DMS153 treated with DMSO at 0.1 percent for 48 hours (cell line): ENCODE data around the gene CCDC183.
A peak's percentile ranks its signal among the peaks of the same experiment; 100 is the strongest.
"Not testable (repeated sequence)": the region's sequence is repeated elsewhere in the genome, so short reads cannot be mapped to it uniquely, and the experiment has no call there.

Experiments used
- DNase-seq: peaks from one replicate; lab custom pipeline; 2025; ENCODE audit not compliant: unreplicated experiment; lab: John Stamatoyannopoulos, UW

The CCDC183 gene

DNA sequence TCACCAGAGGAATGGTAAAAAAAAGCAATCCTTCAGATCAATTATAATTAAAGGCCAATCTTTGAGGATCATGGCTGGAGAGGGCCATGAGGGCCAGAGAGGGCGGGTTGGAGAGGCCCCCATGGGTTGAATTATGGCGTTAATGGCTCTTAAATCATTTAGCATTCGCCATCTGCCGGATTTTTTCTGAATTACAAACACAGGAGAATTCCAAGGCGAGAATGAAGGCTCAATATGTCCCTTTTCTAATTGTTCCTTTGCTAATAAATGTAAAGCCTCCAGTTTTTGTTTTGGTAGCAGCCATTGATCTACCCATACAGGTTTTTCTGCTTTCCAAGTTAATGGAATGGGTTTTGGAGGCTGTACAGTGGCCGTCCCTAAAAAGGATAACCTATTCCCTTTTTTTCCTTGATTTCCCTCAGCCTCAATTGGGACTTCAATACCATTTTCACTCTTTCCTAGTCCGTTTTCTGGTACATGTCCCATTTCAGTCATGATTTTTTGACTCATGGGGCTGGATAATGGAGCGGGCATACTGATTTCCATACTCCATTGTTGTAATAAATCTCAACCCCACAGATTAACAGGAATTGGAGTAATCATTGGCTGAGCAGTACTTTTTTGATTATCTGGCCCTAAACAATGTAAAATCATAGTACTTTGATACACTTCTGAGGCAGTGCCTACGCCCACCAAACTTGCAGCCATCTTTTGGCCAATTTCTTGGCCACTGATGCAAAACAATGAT is 11.7 kb upstream of the CCDC183 start:
- DNase-seq = no peak

DNA sequence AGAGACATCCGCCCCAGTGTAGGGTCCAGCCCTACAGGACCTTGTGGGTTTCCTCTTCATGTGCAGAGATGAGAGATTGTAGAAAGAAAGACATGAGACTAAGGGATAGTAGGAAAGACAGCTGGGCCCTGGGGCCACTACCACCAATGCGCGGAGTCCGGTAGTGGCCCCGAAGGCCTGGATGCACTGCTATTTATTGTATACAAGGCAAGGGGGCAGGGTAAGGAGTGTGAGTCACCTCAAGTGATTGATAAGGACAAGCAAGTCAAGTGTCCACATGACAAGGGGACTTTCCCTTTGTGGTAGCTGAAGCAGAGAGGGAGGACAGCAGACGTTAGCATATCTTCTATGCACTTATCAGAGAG is 11.2 kb upstream of the CCDC183 start:
- no peak for DNase-seq

GRCh38 chr9:136785565-136786355 is 10.4 kb upstream of the CCDC183 start:
- DNase-seq = not testable (repeated sequence)

DNA sequence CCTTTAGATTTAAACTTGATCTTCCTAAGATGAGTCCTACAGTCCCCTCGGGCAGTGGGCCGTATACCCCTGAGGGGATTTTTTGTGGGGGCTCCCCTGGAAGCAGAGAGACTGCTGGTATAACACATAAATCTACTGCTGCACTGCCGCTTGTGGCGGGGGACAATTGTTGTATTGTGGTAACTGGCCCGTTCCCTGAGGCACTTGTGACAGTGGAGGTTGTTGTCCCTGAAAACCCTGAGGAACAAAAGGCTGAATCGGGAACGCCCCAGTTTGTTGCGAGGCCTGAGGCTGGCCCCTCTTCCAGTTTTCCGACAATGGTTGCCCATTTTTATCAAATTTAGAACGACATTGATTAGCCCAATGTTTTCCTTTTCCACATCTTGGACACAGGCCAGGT is 9.7 kb upstream of the CCDC183 start:
- no peak for DNase-seq

GRCh38 chr9:136786983-136787382 is 9.2 kb upstream of the CCDC183 start:
- not testable (repeated sequence) for DNase-seq

DNA sequence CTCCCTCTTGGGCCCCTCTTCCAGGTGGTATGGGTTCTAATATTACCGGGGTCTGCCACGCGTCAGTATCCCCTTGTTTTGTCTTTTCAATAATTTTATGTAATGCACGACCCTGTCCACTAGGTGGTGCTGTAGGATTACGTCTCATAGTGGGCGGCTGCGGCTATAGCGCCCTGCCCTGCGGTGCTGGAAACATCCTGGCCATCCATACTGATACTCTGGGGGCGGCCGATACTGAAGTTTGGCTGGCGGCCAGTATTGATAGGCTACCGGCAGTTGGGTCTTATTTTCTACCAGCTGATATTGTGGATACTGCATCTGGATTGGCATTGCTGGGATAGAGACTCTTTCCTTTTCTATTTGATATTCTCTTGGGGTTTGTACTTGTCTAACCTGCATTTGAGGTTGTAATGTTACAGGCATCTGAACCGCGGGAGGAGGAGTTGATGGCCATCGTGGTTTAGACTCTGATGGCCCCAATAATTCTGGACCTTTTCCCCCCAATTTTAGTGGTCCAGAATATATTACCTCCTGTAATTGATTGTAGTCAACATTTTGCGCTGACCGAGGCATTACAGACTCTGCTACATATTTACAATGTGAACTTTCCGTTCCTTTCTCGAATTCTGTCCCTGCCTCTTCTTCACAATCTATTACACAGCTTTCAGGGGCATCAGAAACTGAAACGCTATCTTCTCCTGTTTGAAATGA is 8.3 kb upstream of the CCDC183 start:
- peak; percentile 67 for DNase-seq

GRCh38 chr9:136788644-136789522 is 7.3 kb upstream of the CCDC183 start:
- peak; percentile 22 for DNase-seq

- DNase-seq = no peak
Observed at GRCh38 chr9:136789523-136789937, 6.6 kb upstream of the CCDC183 start.

- peak; percentile 99 for DNase-seq
Observed at GRCh38 chr9:136790640-136791515, 5.3 kb upstream of the CCDC183 start, which contains the start of gene TMEM141. TMEM141 (plus strand) TSS chr9:136791344; CDS start chr9:136791371, 27 bp downstream.

DNA sequence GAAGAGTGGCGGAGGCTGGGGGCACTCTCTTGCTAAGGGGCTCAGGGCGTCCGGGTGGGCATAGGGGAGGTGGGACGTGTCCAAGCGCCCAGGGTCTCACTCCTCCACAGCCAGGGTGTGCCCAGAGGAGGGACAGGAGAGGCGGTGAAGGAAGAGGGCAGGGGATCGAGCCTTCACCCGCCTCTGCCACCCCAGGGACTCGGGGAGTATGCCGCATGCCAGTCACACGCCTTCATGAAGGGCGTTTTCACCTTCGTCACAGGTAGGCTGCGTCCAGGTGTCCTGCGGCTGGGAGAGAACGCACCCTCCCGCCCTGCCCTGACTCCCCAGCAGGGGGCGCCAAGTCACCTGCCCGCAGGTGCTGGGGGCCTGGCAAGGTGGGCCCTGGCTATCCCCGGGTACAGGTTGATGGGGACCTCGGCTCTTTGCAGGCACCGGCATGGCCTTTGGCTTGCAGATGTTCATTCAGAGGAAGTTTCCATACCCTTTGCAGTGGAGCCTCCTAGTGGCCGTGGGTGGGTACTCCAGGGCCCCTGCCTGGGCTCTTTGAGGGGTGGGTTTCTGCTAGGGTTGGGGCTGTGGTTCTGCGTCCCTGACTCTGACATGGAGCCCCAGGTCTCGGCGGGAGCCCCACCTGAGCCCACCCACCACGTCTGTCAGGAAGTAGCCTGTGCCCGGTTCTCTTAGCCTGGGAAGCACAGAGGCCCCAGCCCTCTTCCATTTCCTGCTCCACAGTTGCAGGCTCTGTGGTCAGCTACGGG is 4.4 kb upstream of the CCDC183 start:
- DNase-seq = peak; percentile 51

DNA sequence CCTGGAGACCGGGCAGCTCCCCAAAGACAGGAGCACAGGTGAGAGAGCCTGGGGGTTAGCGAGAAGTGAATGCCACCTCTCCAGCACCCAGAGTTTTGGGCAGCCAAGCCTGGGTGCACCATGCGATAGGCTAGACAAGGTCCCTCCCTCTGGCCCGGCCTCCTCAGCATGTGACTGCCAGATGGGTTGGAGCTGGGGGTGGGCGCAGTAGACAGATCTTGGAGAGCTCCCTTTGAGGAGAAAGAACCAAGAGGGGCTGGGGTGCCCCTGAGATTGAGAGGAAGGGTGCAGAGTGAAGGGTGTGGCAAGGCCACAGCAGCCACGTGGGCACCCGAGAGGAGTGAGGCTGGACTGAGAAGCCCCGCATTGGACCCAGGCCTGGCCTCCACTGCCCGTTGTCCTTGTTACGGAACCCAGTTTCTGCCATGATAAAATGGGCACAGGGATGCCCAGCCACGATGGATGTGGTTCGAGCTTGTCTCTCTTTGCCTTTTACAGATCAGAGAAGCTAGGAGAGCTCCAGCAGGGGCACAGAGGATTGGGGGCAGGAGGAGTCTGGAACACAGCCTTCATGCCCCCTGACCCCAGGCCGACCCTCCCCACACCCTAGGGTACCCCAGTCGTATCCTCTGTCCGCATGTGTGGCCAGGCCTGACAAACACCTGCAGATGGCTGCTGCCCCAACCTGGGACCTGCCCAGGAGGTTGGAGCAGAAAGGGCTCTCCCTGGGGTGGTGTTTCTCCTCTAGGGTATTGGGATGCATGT is 3.6 kb upstream of the CCDC183 start:
- DNase-seq = no peak

DNA sequence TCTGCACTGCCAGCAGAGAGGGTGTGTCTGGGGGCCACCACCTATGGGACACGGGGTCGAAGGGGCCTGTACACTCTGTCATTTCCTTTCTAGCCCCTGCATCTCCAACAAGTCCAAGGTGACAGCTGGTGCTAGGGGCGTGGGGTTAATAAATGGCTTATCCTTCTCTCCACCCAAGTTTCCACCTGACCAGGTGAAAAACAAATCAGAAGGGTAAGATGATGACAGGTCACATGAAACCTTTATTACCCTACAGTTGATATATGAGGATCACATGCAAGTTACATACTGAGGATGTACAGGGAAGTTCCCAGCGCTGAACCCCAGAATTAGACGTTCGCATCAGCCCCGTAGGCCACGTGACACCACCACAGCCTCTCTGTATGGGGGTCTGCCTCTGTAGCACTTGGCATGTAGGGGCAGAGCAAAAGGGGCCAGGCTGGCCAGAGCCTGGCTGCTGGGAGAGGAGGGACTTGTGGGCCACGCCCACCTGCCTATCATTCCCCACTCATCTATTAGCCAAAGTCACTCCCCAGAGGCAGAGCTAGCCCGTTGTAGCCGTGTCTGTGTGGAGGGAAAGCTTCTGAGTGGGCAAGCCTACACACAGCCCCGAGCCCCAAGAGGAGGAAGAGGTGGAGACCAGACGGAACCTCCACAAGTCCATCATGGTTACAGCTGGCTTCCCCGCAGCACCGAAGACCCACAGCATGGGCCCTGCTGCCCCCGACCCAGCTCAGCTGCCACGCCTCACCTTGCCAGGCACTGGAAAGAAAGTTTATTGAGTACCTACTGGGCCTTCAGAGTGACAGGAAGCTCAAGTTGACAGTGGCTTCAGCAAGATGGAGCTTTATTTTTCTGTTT is 2.8 kb upstream of the CCDC183 start:
- DNase-seq = no peak

GRCh38 chr9:136794281-136794999 is 1.7 kb upstream of the CCDC183 start:
- no peak for DNase-seq

DNA sequence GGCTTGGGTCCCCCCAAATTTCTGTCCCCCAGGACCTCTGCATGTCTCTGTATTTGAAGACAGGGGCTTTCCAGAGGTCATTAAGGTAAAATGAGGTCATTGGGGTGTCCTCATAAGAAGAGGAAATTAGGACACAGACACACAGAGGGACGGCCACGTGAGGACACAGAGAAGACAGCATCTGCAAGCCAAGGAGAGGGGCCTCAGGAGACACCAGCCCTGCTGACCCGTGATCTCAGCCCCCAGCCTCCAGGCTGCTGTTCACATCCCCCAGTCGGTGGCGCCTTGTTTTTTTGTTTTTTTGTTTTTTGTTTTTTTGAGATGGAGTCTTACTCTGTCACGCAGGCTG is 1.2 kb upstream of the CCDC183 start:
- no peak for DNase-seq

DNA sequence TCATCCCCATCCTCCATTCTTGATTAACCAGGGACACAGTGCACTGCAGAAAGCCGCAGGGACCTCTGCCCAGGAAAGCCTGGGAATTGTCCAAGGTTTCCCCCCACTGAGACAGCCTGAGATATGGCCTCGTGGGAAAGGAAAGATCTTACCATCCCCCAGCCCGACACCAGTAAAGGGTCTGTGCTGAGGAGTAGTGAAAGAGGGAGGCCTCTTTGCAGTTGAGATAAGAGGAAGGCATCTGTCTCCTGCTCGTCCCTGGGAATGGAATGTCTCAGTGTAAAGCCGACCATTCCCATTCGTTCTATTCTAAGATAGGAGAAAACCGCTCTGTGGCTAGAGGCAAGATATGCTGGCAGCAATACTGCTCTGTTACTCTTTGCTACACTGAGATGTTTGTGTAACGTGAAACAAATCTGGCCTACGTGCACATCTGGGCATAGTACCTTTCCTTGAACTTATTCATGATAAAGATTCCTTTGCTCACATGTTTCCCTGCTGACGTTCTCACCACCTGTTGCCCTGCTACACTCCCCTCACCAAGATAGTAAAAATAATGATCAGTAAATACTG is 723 bp downstream of the CCDC183 start:
- not testable (repeated sequence) for DNase-seq

- no peak for DNase-seq
Observed at GRCh38 chr9:136798708-136799078, 2.6 kb downstream of the CCDC183 start.
